Esophagus muscularis mucosa (tissue), 4 donors: Measurements from ENCODE around the gene SNX2.

Experiments
- CTCF ChIP-seq, 3 experiments: fragments of 200-600 bp in 2 of 3; fragments of 450-650 bp in 1 of 3; sonication (generic) in 2 of 3; IDR thresholded peaks; one replicate each; pipeline ENCODE4 v1.5.1; 2017 to 2019; ENCODE audit warnings: antibody characterized with exemption in 3 of 3, mild to moderate bottlenecking in 2 of 3, moderate library complexity in 1 of 3
- EP300 ChIP-seq: sonication (generic); formaldehyde crosslinking; IDR thresholded peaks from one replicate; pipeline ENCODE4 v1.6.1; 2017; ENCODE audit warnings: antibody characterized with exemption
- POLR2A ChIP-seq: fragments of 450-650 bp; IDR thresholded peaks from one replicate; pipeline ENCODE4 v1.6.1; 2017; ENCODE audit warnings: antibody characterized with exemption, moderate library complexity, mild to moderate bottlenecking, low read depth
- POLR2AphosphoS5 ChIP-seq, 2 donors: sonication (generic); formaldehyde crosslinking; IDR thresholded peaks; one replicate each; pipeline ENCODE4 v1.6.1; 2017; ENCODE audit warnings: antibody characterized with exemption in 2 of 2

- no peak for TF ChIP-seq POLR2A
- no peak for TF ChIP-seq CTCF (IDR thresholded peaks at IDR 0.05)
- TF ChIP-seq EP300, result no peak
- TF ChIP-seq POLR2AphosphoS5 (IDR thresholded peaks at IDR 0.05), result no peak
These were observed 104.2 kb downstream of the SNX2 start for GRCh38 chr5:122879076-122879475.
